Activated naive CD8-positive, alpha-beta T cell treated with anti-CD3 and anti-CD28 coated beads, Interleukin-2, amount 50 U/mL, for 16 hours (primary cell): ENCODE data around the gene SNX19.

Experiments
- DNase-seq: peaks from one replicate; pipeline ENCODE4 v3.0.0-alpha.2; 2020; ENCODE audit warnings: low read depth, low spot score

Gene SNX19

DNA sequence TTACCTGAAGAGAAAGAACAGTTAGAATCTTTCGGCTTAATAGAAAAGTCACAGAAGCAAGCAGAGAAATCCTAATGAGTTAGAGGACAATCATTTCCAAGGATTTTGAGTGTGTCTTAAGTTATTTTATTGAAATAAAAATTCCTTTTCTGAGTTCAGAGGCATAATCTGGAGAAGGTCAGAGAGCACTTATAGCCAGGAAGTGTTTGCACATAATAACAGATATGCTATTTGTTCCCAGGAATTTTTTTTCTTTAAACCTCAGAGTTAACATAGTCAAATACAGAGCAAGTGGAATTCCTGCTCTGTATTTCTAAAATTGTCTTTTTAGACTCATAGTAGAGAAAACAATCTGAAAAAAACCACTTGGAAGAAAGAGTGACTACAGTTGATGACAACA, 74.3 kb downstream of the SNX19 start:
- DNase-seq = no peak

DNA sequence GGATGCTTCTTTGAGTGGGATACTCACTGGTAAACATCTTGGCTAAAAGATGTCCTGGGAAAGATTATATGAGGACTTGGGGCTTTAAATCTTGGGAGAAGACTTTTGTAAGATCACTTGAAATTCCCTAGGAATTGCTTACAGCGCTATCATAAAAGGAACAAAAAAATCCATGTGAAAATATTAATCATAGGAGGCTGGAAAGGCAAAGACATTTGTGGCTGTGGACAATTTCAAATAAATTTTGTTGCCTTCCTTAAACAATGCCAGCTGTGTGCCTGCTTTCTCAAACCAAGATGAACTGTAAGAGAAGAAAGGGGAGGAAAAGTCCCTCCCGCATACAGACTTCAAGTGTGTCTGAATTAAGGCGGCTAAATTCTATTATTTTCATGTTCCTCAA, 75.6 kb downstream of the SNX19 start:
- no peak for DNase-seq

DNA sequence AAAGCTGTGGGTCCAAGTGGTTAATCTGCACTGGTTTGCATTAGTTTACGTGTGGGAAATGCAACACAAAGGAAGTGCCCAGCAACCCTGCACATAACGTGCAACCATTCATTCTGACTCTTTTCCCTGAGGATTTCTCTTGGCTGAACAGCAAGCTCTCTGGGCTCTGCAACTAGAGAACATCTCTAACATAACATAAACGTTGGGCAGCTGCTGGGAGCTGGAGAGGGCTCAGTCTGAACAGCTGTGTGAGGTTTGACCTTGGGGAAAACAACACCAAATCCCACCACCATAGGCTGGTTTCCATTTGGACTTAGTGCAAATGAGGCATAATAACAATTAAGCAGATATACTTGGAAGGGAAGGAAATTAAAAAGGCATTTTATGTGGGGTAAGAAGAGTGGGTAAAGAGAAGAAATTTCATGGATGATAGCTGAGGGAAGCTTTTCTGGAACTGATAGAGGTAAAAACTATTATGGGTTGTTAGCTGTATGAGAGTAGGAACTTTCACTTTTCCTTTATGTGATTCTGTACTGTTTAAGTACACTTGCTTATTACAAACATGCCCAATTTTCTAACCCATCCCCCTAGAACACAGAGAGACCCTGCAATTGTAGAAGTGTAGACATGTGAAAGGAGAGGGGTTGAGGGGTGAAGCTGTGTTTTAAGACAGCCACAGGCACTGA, 76.2 kb downstream of the SNX19 start:
- no peak for DNase-seq

DNA sequence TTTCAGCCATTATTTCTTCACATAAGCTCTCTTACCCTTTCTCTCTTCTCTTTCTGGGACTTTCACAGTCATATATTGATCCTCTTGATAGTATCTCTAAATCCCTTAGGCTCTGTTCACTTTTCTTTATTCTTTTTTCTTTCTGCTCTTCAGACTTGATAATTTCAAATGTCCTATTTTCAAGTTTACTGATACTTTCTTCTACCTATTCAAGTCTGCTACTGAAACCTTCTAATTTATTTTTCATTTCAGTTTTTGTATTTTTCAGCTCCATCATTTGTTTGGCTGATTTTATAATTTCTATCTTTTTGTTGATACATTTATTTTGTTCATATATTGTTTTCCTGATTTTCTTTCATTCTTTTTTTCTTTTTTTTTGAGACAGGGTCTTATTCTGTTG, 79.1 kb downstream of the SNX19 start:
- DNase-seq = no peak

DNA sequence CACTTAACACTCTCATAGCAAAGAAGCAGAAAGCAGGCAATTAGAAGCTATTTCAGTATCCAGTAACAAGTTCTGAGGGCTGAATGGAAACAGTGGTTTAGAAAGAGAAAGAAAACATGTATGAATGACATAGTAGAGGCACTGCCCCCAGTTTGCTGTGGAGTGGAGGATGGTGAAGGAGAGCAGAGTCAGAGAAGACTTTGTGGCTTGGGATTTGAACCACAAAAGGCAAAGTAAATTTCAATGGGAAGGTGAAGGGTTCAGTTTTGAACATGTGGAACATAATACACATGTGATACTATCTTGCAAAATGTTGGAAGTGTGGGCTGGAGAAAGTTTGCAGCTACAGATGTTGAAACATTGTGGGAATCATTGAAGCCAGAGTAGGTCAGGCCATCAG, 81.4 kb downstream of the SNX19 start:
- no peak for DNase-seq

DNA sequence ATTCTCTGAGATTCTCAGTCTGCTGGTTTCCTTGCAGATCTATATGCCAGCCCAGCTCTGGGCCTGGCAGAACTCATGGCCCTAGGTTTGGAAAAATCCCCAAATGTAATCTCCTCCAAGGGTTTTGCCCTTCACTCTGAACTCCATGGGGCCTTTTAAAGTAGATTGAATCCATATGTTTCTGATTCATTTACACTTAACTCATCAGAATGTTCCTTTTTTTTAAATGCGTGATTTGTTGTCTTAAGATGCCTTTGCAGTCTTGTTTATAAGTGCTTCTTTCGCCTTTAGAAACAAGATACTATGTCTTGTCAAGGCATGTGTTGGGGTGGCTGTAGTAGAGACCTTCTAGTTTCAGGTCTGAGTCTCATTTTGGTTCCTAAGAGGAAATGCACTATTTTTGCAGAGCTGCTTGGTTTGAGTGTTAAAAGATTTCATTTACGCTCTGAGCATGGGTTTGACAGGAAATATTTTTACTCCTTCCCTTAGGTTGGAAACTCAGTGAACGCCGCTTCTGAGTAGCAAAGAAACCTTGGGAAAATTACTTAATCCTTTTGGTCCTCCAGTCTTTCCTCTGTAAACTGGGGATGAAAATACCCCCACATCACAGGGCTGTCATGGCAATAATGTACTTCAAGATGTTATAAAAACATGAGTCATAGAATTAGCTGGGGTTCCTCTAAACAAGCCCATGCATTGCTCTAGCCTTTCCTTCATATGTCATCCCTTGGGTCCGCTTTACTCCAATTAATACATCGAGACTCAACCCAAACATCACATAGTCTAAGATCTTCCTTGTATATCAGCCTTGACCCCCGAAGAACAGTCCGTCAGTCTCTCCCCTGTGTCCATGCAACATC, 83.5 kb downstream of the SNX19 start:
- DNase-seq = no peak

DNA sequence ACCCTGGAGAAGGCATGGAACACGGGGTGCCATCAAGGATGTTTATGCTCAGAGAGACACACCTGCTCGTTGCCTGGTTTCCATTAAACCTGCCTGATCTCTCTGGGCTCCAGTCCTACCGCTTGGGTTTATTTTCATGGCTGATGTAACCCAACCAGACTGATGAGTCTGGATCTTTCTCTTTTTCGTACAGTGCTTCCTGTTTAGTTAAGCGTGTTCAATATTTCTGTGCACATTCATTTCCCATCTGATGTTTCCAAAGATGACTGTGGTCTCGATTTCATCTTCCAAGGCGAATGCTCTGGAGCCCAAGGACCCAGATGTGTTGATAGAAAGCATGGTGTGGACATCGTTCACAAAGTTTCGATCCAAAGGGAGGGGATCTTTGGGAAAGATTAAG, 84.3 kb downstream of the SNX19 start:
- no peak for DNase-seq

DNA sequence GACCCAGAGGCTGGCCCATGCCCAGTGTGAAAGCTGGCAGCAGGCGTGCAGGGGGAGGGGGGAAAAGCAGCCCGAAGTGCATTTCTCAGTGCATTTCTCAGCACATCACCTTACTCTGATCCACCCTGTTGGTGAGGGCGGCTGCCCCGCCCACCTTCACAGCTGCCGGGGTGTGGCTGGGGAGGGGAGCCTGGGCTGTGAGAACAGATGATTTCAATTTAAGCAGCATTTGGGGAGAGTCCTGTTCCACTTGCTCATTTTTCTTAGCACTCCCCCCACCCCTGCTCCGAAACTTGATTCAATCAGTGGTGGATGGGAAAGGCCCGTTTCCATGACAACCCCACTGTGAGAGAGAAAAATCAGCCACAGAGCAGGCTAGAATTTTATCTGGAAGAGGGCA, 84.8 kb downstream of the SNX19 start:
- no peak for DNase-seq

DNA sequence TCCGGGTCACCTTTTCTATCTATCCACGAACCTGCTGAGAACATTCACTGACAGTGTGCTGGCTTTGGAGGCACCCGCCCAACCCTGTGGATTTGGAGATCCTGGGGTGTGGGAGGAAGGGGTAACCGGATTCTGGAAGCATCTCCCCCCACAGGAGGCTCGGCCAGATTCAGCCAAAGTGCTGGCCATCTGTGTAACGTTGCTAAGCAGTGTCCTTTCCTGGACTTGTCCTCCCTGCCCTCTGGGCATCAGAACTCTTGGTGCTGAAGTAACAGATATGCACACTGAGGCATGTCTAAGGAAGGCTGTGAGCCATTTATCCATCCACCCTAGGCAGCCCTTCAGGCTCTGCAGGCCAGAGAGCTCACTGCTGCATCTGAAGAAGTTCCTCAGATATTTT, 85.7 kb downstream of the SNX19 start:
- DNase-seq = no peak

DNA sequence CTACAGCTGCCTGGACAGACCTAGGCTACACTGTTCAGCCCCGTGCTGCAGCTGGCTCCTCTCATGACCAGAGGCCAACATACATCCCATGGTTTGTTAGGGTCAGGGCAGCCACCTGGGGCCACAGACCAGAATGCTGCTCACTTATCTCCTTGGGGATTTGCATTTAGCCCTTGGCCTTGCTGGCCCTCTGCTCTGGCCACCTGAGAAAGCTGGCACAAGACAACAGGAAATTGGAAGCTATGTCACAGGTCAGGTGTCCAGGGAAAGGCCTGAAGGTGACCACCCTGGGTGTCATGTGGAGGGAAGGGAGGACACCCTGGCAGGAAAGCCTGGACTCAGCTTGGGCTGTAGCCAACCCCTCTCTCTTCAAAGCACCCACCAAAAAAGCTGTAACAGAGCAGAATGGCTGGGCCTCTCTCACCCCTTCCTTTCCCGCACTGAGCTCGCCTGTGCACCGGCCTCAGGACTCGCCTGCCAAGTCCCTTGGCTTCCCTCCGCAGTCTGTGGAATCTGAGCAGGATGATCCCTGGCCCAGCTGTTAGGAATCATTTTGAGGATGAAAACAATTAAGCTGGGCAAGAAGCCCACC, 86.3 kb downstream of the SNX19 start:
- no peak for DNase-seq

DNA sequence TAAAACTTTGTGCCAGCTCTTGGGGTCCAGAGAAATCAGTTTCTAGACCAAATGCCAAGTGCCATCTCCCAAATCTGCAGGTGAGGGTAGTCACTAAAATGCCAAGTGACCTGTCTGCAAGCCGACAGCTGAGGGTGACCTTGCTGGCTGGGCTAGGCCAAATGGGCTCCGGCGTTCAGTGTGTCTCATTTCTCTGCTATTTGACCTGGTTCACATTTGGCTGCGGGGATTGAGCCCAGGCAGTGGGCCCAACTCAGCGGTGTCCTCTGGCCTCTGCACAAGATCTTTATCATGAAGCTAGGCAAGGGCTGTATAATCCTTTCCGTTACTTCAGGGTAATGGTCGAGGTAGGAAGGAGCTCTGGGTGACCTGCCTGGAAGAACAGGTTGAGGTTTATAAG, 87.5 kb downstream of the SNX19 start:
- DNase-seq = no peak

DNA sequence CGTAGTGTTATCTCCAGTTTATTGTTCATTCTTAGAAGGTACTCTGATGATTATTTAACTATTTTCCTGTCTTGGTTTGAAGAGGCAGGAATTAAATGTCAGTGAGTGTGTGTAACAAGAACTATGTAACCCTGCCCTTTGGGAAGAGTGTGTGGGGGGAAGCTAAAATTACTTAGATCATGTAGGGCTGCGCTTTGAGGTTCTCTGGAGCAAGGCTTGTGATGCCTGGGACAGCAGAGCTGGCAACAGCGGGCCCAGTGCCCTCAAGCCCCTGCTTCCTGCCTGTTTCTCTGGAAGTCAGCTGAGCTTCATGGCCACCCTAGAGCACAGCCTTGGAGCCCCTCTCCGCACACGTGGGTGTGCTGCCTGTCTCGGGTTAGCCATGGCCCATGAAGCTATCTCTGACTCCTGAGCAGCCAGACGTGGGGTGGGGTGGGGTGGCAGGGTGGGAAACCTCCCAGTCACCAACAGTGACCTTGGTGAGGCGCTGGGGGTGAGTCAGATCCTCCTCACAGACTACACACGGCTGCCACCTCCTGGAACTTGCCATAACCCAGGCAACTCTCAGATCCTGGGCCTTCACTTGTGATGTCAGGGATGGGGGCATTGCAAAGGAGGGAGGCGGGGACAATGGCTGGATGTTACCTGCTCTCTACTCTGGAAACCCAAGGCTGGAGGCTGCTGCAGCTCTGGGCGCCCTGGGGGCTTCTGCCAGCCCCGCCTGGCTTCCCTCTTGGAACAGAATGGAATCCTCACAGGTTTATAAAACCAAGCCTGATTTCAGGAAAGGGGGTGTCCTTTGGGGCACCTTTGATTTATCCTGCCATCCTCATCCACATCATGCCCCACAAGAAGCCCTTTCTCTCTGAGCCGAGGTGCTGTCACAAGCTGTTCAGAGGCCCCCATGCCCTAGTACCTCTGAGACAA, 88.6 kb downstream of the SNX19 start:
- no peak for DNase-seq

DNA sequence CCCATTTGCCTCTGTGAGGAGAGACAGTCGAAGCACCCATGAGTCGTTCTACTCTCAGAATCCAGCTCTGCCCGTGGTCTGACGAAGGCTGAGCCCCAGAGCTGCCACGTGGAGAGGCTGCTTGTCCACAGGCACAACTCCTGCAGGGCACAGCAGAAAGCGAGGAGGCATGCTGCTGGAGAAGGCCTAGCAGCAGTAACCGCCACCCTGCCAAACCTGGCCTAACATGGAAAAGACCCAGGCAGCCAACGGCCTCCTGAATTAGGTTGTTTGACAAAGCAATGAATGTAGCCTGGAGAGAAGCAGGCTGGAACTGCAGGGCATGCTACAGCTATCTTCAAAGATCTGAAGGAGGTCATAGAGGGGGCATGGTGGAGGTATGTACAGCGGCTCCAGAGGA, 89.7 kb downstream of the SNX19 start:
- no peak for DNase-seq

DNA sequence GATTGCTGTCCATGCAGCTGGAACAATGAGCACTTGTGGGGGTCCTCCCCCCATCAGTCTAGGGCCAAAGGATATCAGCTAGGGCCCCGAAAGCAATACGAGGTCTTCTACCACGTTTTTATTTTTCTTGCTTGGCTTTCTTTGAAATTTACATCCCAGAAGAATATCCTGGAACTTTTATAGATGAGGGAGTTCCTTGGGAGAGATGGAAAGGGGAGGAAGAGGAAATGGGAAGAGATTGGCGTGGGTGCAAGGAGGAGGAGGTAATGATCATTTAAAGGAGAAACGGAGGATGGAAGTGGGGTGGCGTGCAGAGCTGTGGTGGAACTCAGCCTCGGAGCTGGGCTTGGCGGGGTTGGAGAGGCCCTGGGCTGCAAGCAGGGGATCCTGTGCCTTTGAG, 90.3 kb downstream of the SNX19 start:
- DNase-seq = no peak

DNA sequence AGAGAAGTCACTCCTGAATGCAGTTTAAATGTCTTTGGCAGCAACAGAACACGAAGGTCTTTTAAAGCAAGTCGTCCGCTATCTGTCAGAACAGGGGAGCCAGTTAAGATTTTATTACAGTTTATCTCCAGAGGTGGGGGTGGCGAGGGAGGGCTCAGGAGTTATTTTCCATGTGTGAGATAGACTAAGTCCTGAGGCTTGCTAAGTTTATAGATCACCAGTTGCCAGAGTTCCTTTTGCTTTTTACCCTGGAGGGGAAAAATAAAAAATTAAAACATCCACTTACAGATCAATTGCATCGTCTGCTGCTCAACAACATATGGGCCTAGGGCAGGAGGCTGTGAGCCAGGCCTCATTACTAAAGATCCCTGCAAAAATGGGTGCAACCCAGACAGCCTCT, 90.7 kb downstream of the SNX19 start:
- DNase-seq = no peak
